GM21515 (cell line): Measurements from ENCODE around the gene DMD.

Source experiments
- ATAC-seq: cut with Tn5 transposase; IDR thresholded peaks from one replicate; pipeline ENCODE4 v1.9.1; 2021; ENCODE audit not compliant: unreplicated experiment

DMD gene

GRCh38 chrX:33045245-33045644 is 166.1 kb downstream of the DMD start:
- ATAC-seq, result no peak

- no peak for ATAC-seq
Observed at GRCh38 chrX:33041141-33041540, 170.2 kb downstream of the DMD start.

- ATAC-seq, result no peak
Observed at GRCh38 chrX:33032700-33033099, 178.6 kb downstream of the DMD start.

- ATAC-seq, result no peak
Observed at GRCh38 chrX:33014949-33015348, 196.4 kb downstream of the DMD start.

GRCh38 chrX:33014086-33014485 is 197.3 kb downstream of the DMD start:
- ATAC-seq, result no peak

GRCh38 chrX:33001107-33001506 is 210.2 kb downstream of the DMD start:
- no peak for ATAC-seq

- no peak for ATAC-seq
Observed at GRCh38 chrX:32998776-32999175, 212.6 kb downstream of the DMD start.

GRCh38 chrX:32995427-32995826 is 215.9 kb downstream of the DMD start:
- ATAC-seq, result no peak

GRCh38 chrX:32987142-32987541 is 224.2 kb downstream of the DMD start:
- ATAC-seq, result no peak

- ATAC-seq, result no peak
Observed at GRCh38 chrX:32985544-32985943, 225.8 kb downstream of the DMD start.

GRCh38 chrX:32966821-32967355 is 244.5 kb downstream of the DMD start:
- ATAC-seq, result no peak

GRCh38 chrX:32954125-32954524 is 257.2 kb downstream of the DMD start:
- ATAC-seq, result no peak

- ATAC-seq, result no peak
Observed at GRCh38 chrX:32948130-32948529, 263.2 kb downstream of the DMD start.

GRCh38 chrX:32937043-32937442 is 274.3 kb downstream of the DMD start:
- ATAC-seq, result no peak

GRCh38 chrX:32933548-32933947 is 277.8 kb downstream of the DMD start:
- ATAC-seq, result no peak

GRCh38 chrX:32929040-32929439 is 282.3 kb downstream of the DMD start:
- ATAC-seq, result no peak

- no peak for ATAC-seq
Observed at GRCh38 chrX:32896088-32896487, 315.3 kb downstream of the DMD start.

- no peak for ATAC-seq
Observed at GRCh38 chrX:32894679-32895078, 316.7 kb downstream of the DMD start.

GRCh38 chrX:32893751-32894150 is 317.6 kb downstream of the DMD start:
- no peak for ATAC-seq

GRCh38 chrX:32877592-32877991 is 333.8 kb downstream of the DMD start:
- ATAC-seq, result no peak

GRCh38 chrX:32874839-32875238 is 336.5 kb downstream of the DMD start:
- ATAC-seq, result no peak

GRCh38 chrX:32873786-32874185 is 337.6 kb downstream of the DMD start:
- no peak for ATAC-seq

GRCh38 chrX:32871636-32872035 is 339.7 kb downstream of the DMD start:
- no peak for ATAC-seq

- no peak for ATAC-seq
Observed at GRCh38 chrX:32868524-32868895, 342.8 kb downstream of the DMD start.
